GF-D8 (cell line): ENCODE data around the gene DAND5.

Experiments
- DNase-seq: peaks from one replicate; lab custom pipeline; 2025; lab: John Stamatoyannopoulos, UW

Gene DAND5

GRCh38 chr19:12994701-12995595 lies 25.6 kb downstream of the DAND5 start, which contains the start of gene NFIX:
NFIX (plus strand) TSS chr19:12995475; CDS start chr19:12995838, 363 bp downstream.
- DNase-seq: no peak

GRCh38 chr19:12995596-12996405 lies 26.4 kb downstream of the DAND5 start:
- no peak for DNase-seq

GRCh38 chr19:12996406-12997094 lies 27.2 kb downstream of the DAND5 start:
- DNase-seq: peak; percentile 12

- DNase-seq: no peak
Measured at GRCh38 chr19:12997179-12997966, 28.0 kb downstream of the DAND5 start.

- no peak for DNase-seq
Measured at GRCh38 chr19:12997967-12998940, 28.9 kb downstream of the DAND5 start.

- DNase-seq: no peak
Measured at GRCh38 chr19:13001166-13001501, 31.8 kb downstream of the DAND5 start.

GRCh38 chr19:13001502-13002165 lies 32.3 kb downstream of the DAND5 start:
- no peak for DNase-seq

GRCh38 chr19:13002166-13002898 lies 33.0 kb downstream of the DAND5 start:
- DNase-seq: no peak

- DNase-seq: no peak
Measured at GRCh38 chr19:13003081-13003480, 33.7 kb downstream of the DAND5 start.

GRCh38 chr19:13004273-13004672 lies 34.9 kb downstream of the DAND5 start:
- DNase-seq: no peak

GRCh38 chr19:13005253-13005652 lies 35.9 kb downstream of the DAND5 start:
- no peak for DNase-seq

- DNase-seq: no peak
Measured at GRCh38 chr19:13005861-13006370, 36.5 kb downstream of the DAND5 start.

GRCh38 chr19:13006431-13007281 lies 37.3 kb downstream of the DAND5 start:
- DNase-seq: no peak

GRCh38 chr19:13007292-13008045 lies 38.1 kb downstream of the DAND5 start:
- DNase-seq: no peak

GRCh38 chr19:13008926-13009787 lies 39.8 kb downstream of the DAND5 start:
- DNase-seq: no peak
